ENCODE data around the gene SIN3B. TPM values are rescaled to one million over a fixed set of nuclear protein-coding genes. Genes with fewer than 3 reads are reported as not detected.

SIN3B gene
- total and polyA plus RNA-seq, 9 of the 15 experiments (the other 6 are each of a cell fraction or from before 2014, with no cell fraction given), result 0.51 to 34.2 (median 14.3) TPM

GRCh38 chr19:16904599-16904998, 75.4 kb downstream of the SIN3B start:
- DNase-seq (ENCODE audit: extremely low read depth in 1 of 4, low spot score in 3 of 4) (no peak), FAIRE-seq (no peak), ATAC-seq (no peak)
- Histone ChIP-seq H3K9ac (ENCODE audit: insufficient read depth in 1 of 2, low read depth in 2 of 2, low read length in 2 of 2) (no peak overlapping the region), H3K4me2 (ENCODE audit: insufficient read depth, low read length) (no peak overlapping the region), H3K79me2 (ENCODE audit: control insufficient read depth, insufficient read depth, low read length) (no peaks in the 10 kb centered on the region), H2AFZ (ENCODE audit: low read depth, low read length) (no peak overlapping the region), H3K4me1 (replicated peaks in 1 of 2; ENCODE audit: control insufficient read depth in 2 of 2, insufficient read depth in 2 of 2, low read length in 2 of 2) (peaks cover 0 to 12% of the 10 kb centered on the region in 2 experiments; a peak in 2 of 5 replicates), H3K4me3 (no peak overlapping the region), H3K9me3 (replicated peaks; ENCODE audit: control insufficient read depth, insufficient read depth, low read depth, low read length) (no peaks in the 10 kb centered on the region), H4K20me1 (replicated peaks; ENCODE audit: control insufficient read depth, insufficient read depth, low read length) (no peaks in the 10 kb centered on the region), H3K36me3 (ENCODE audit: control insufficient read depth, insufficient read depth, low read length) (no peaks in the 10 kb centered on the region), H3K27me3 (ENCODE audit: control insufficient read depth in 2 of 2, insufficient read depth in 2 of 2, low read length in 2 of 2) (peaks cover 0 to 19% of the 10 kb centered on the region in 2 experiments; a peak in 3 of 5 replicates), H3K27ac (ENCODE audit: extremely low read depth, low read depth, low read length) (no peak overlapping the region), H3K9me1 (ENCODE audit: control insufficient read depth, insufficient read depth, low read length) (no peaks in the 10 kb centered on the region)
- intact Hi-C loops (cut with micrococcal nuclease), result no loop called here
- no TSS peak for BruUV-seq (replicated peaks)
- ChIA-PET POLR2A (no interaction called here), CTCF (ENCODE audit: low intra/inter-chr PET ratio) (no interaction called here)
- in situ Hi-C loops (cut with MboI), result no loop called here
- WGBS (ENCODE audit: insufficient coverage, low coverage, missing lambda C conversion rate), result 3% methylated on average over 5 of the region's 5 CpGs
- TF ChIP-seq, protein P1, sequence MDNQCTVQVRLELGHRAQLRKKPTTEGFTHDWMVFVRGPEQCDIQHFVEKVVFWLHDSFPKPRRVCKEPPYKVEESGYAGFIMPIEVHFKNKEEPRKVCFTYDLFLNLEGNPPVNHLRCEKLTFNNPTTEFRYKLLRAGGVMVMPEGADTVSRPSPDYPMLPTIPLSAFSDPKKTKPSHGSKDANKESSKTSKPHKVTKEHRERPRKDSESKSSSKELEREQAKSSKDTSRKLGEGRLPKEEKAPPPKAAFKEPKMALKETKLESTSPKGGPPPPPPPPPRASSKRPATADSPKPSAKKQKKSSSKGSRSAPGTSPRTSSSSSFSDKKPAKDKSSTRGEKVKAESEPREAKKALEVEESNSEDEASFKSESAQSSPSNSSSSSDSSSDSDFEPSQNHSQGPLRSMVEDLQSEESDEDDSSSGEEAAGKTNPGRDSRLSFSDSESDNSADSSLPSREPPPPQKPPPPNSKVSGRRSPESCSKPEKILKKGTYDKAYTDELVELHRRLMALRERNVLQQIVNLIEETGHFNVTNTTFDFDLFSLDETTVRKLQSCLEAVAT (IDR thresholded peaks at IDR 0.05), result peak in 1 of 2 experiments; percentile 98; a peak in 2 of 4 replicates
- no peak for TF ChIP-seq IRF1 (CRISPR knock-in tag; IDR thresholded peaks at IDR 0.05; ENCODE audit: borderline replicate concordance)
- TF ChIP-seq, protein P2, sequence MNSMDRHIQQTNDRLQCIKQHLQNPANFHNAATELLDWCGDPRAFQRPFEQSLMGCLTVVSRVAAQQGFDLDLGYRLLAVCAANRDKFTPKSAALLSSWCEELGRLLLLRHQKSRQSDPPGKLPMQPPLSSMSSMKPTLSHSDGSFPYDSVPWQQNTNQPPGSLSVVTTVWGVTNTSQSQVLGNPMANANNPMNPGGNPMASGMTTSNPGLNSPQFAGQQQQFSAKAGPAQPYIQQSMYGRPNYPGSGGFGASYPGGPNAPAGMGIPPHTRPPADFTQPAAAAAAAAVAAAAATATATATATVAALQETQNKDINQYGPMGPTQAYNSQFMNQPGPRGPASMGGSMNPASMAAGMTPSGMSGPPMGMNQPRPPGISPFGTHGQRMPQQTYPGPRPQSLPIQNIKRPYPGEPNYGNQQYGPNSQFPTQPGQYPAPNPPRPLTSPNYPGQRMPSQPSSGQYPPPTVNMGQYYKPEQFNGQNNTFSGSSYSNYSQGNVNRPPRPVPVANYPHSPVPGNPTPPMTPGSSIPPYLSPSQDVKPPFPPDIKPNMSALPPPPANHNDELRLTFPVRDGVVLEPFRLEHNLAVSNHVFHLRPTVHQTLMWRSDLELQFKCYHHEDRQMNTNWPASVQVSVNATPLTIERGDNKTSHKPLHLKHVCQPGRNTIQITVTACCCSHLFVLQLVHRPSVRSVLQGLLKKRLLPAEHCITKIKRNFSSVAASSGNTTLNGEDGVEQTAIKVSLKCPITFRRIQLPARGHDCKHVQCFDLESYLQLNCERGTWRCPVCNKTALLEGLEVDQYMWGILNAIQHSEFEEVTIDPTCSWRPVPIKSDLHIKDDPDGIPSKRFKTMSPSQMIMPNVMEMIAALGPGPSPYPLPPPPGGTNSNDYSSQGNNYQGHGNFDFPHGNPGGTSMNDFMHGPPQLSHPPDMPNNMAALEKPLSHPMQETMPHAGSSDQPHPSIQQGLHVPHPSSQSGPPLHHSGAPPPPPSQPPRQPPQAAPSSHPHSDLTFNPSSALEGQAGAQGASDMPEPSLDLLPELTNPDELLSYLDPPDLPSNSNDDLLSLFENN (IDR thresholded peaks at IDR 0.05; ENCODE audit: low read depth in 2 of 2, low read length in 2 of 2), result peak in 1 of 2 experiments; percentile 77; a peak in 1 of 4 replicates
- no peak for TF ChIP-seq FOXP4 (CRISPR knock-in tag; IDR thresholded peaks at IDR 0.05; ENCODE audit: borderline replicate concordance)
- no peak for TF ChIP-seq XRCC5 (IDR thresholded peaks at IDR 0.05; ENCODE audit: low read depth, low read length)
- TF ChIP-seq ZNF23 (CRISPR knock-in tag; IDR thresholded peaks at IDR 0.05), result peak; percentile 95
- no peak for TF ChIP-seq MYBL2 (IDR thresholded peaks at IDR 0.05; ENCODE audit: low read depth)
- TF ChIP-seq MYBL2 (CRISPR knock-in tag; IDR thresholded peaks at IDR 0.05; ENCODE audit: borderline replicate concordance), result no peak
- TF ChIP-seq HDAC2 (IDR thresholded peaks at IDR 0.05), result no peak
- TF ChIP-seq SP2 (IDR thresholded peaks at IDR 0.05; ENCODE audit: extremely low read depth, low read depth, low read length, poor library complexity, severe bottlenecking), result no peak
